Posterior vena cava (tissue), 2 donors: Measurements from ENCODE around the gene CDC42SE1. TPM values are rescaled to one million over a fixed set of nuclear protein-coding genes. Genes with fewer than 3 reads are reported as not detected.

Experiments
- DNase-seq: peaks from one replicate; pipeline ENCODE4 v3.0.0-alpha.2; 2020; ENCODE audit warnings: low spot score
- intact Hi-C, 2 donors: fragments of 100-400 bp; cut with DNase I; formaldehyde crosslinking; loops; one replicate each; pipeline versions ENCODE4 v1.14.1 to v1.14.2; 2022 to 2023
- total RNA-seq, 2 donors: library from RNA; stranded (reverse); fragmentation: NEBNext Ultra II Directional; extraction: Animal tissue kit (Norgen Biotek cat#: 25700); gene quantifications; one replicate each; pipeline ENCODE4 v1.2.1, GENCODE V29; 2021
- donor health status: DM: yes; HTN: yes; CAD: no.
- donor health status: DM: yes; HTN: yes; CAD: no.

The CDC42SE1 gene
- total RNA-seq, 2 donors from 2014 or later: 65.7 to 68.2 TPM

GRCh38 chr1:151058692-151059091, 730 bp downstream of the CDC42SE1 start:
- intact Hi-C loops: no loop called here
- DNase-seq: no peak

GRCh38 chr1:151056149-151056548, 3.3 kb downstream of the CDC42SE1 start:
- no peak for DNase-seq
- intact Hi-C loops: no loop called here

- DNase-seq: no peak
- intact Hi-C loops: no loop called here
These were observed 3.8 kb downstream of the CDC42SE1 start for GRCh38 chr1:151055581-151055980.

- DNase-seq: no peak
- intact Hi-C loops: no loop called here
These were observed 4.4 kb downstream of the CDC42SE1 start for GRCh38 chr1:151054971-151055547.

GRCh38 chr1:151051356-151052009, 7.9 kb downstream of the CDC42SE1 start:
- DNase-seq: no peak
- intact Hi-C loops: no loop called here

- DNase-seq: no peak
- intact Hi-C loops: no loop called here
These were observed 9.3 kb downstream of the CDC42SE1 start for GRCh38 chr1:151050051-151050688.

GRCh38 chr1:151049458-151049857, 10.0 kb downstream of the CDC42SE1 start:
- intact Hi-C loops: no loop called here
- no peak for DNase-seq

GRCh38 chr1:151048645-151049032, 10.8 kb downstream of the CDC42SE1 start:
- intact Hi-C loops: no loop called here
- DNase-seq: no peak

GRCh38 chr1:151047925-151048644, 11.3 kb downstream of the CDC42SE1 start:
- intact Hi-C loops: no loop called here
- DNase-seq: peak; percentile 88

GRCh38 chr1:151047591-151047924, 11.9 kb downstream of the CDC42SE1 start, which contains the start of gene C1orf56:
Gene C1orf56 (plus strand): TSS chr1:151047751. CDS start chr1:151047848, 97 bp downstream.
- DNase-seq: peak; percentile 87
- intact Hi-C loops: no loop called here

- intact Hi-C loops: no loop called here
- DNase-seq: no peak
These were observed 16.3 kb downstream of the CDC42SE1 start for GRCh38 chr1:151043163-151043562.

GRCh38 chr1:151039521-151039920, 19.9 kb downstream of the CDC42SE1 start:
- no peak for DNase-seq

GRCh38 chr1:151037032-151037431, 22.4 kb downstream of the CDC42SE1 start:
- no peak for DNase-seq
- intact Hi-C loops: no loop called here

More at GRCh38 chr1:151039521-151039920, 19.9 kb downstream of the CDC42SE1 start:
- intact Hi-C loops: no loop called here

GRCh38 chr1:151036356-151036755, 23.1 kb downstream of the CDC42SE1 start, which contains the start of gene BNIPL:
Gene BNIPL (plus strand): TSS chr1:151036586. CDS start chr1:151036726, 140 bp downstream.
- intact Hi-C loops: no loop called here
- DNase-seq: no peak

GRCh38 chr1:151035167-151035566, 24.3 kb downstream of the CDC42SE1 start:
- intact Hi-C loops: no loop called here
- DNase-seq: no peak

GRCh38 chr1:151032164-151032563, 27.3 kb downstream of the CDC42SE1 start:
- no peak for DNase-seq
- intact Hi-C loops: no loop called here

- DNase-seq: no peak
- intact Hi-C loops: no loop called here
These were observed 33.0 kb downstream of the CDC42SE1 start for GRCh38 chr1:151026460-151026859.

GRCh38 chr1:151024540-151025146, 34.8 kb downstream of the CDC42SE1 start:
- intact Hi-C loops: loop anchor here in 1 of 2 donors (2.0 kb wide), 1 partner anchor 14 kb away; no protein-coding TSS in a partner anchor
- DNase-seq: peak; percentile 91

- no peak for DNase-seq
- intact Hi-C loops: no loop called here
These were observed 45.9 kb downstream of the CDC42SE1 start for GRCh38 chr1:151013518-151013917.
